RWPE1 (cell line): ENCODE measurements around the gene SYNDIG1.

Source experiments
- CTCF ChIA-PET: fragments of 350-600 bp; sonication (Branson Sonifier 250); formaldehyde crosslinking; extraction: SDS; loops from one replicate; lab custom pipeline; 2021; lab: Yijun Ruan, JAX
- POLR2A ChIA-PET: fragments of 400-600 bp; formaldehyde crosslinking; extraction: SDS; loops from one replicate; lab custom pipeline; 2020; ENCODE audit warnings: antibody characterized with exemption; ENCODE audit not compliant: low non-redundant PET; lab: Yijun Ruan, JAX
- DNase-seq: peaks from one replicate; pipeline ENCODE4 v3.0.0; 2012; ENCODE audit warnings: low spot score
- H3K27ac ChIP-seq: fragments of 450-650 bp; 2 replicates; pipeline ENCODE4 v1.5.1; 2017
- TF ChIP-seq, protein P1 (sequence below): fragments of 450-650 bp; conservative IDR thresholded peaks from 2 replicates; pipeline ENCODE4 v1.5.1; 2017; ENCODE audit warnings: low read depth, mild to moderate bottlenecking

The SYNDIG1 gene

DNA sequence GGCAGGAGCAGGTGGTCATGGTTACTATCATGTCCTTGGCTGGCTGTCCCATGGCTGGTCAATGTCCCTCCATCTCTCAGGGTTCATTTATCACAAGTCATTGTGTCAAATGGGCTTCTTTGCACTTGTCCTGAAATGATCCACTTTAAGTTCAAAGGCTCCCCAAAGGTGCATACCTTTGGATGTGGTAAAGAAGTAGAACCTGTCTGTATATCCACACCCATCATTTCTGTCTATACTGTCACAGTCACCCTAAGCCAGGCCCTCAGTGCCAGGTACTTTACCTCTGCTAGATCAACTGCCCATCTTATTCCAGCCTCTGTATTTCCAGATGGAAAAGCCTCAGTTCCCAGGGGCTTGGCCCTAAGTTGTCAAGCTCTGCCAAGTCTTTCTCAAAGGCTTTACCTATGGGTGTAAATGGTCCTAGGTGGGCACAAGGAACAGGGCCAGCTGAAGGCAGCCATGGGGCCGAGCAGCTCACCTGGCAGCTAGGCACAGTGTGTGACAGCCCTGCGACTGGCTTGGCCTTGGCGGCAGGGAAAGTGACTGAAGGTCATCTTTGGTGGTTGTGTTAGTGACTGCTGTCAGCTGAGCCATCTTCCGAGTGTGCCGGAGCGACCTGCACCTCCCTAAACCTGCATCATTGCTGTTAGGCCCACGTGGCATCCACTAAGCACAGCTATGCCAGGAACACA, 198.4 kb downstream of the SYNDIG1 start:
- ChIA-PET CTCF (interaction anchor here (0.5 kb wide), 1 partner anchor 526 kb away, joined by 3 read pairs; no protein-coding TSS in a partner anchor), POLR2A (no interaction called here)
- no peak for DNase-seq
- no peak overlapping the region for H3K27ac ChIP-seq
- TF ChIP-seq, protein P1, sequence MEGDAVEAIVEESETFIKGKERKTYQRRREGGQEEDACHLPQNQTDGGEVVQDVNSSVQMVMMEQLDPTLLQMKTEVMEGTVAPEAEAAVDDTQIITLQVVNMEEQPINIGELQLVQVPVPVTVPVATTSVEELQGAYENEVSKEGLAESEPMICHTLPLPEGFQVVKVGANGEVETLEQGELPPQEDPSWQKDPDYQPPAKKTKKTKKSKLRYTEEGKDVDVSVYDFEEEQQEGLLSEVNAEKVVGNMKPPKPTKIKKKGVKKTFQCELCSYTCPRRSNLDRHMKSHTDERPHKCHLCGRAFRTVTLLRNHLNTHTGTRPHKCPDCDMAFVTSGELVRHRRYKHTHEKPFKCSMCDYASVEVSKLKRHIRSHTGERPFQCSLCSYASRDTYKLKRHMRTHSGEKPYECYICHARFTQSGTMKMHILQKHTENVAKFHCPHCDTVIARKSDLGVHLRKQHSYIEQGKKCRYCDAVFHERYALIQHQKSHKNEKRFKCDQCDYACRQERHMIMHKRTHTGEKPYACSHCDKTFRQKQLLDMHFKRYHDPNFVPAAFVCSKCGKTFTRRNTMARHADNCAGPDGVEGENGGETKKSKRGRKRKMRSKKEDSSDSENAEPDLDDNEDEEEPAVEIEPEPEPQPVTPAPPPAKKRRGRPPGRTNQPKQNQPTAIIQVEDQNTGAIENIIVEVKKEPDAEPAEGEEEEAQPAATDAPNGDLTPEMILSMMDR: no peak

GRCh38 chr20:24668384-24668702, 198.9 kb downstream of the SYNDIG1 start:
- DNase-seq: no peak
- no peak overlapping the region for H3K27ac ChIP-seq
- ChIA-PET POLR2A (no interaction called here), CTCF (interaction anchor here (0.5 kb wide), 1 partner anchor 525 kb away, joined by 3 read pairs; no protein-coding TSS in a partner anchor)
- TF ChIP-seq, protein P1: no peak

DNA sequence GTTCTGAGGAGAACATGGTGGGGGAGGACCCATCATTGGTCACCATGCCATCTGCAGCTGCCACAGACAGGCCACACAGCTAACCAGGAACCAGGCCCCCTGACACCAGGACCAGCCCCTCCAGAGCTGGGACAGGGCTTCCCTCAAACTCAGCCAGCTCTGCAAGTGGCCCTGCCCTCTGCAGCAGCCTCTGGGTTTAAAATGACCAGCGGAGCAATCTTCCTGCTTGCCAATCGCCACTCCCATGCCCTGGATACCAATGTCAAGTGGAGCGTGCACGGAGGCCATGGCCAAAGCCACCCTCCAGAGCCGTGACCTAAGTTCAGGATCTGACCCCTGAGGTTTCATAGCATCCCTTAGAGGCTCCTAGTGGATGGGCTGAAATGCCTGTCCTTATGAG, 199.4 kb downstream of the SYNDIG1 start:
- DNase-seq: no peak
- TF ChIP-seq, protein P1: no peak
- ChIA-PET CTCF (no interaction called here), POLR2A (no interaction called here)
- H3K27ac ChIP-seq: no peak overlapping the region

DNA sequence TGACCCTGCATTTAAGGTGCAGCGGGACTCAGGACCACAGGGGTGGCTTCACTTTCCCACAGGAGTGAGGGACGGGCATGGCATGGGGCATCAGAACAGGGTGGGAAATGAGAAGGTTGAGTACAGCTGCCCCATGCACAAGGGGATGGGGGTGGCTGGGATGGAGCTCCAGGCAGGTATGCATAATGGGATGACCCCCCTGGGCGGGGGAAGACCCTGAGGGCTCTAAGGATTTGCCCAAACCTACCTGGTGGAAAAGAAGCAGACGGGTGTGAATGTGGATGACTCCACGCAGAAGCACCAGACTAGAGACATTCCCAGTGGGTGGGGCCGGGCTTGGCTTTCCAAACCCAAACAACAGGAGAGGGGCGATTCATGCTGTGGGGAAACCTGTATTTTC, 200.3 kb downstream of the SYNDIG1 start:
- POLR2A ChIA-PET: no interaction called here
- no peak for DNase-seq
- H3K27ac ChIP-seq: no peak overlapping the region
- CTCF ChIA-PET: no interaction called here
- TF ChIP-seq, protein P1: no peak

DNA sequence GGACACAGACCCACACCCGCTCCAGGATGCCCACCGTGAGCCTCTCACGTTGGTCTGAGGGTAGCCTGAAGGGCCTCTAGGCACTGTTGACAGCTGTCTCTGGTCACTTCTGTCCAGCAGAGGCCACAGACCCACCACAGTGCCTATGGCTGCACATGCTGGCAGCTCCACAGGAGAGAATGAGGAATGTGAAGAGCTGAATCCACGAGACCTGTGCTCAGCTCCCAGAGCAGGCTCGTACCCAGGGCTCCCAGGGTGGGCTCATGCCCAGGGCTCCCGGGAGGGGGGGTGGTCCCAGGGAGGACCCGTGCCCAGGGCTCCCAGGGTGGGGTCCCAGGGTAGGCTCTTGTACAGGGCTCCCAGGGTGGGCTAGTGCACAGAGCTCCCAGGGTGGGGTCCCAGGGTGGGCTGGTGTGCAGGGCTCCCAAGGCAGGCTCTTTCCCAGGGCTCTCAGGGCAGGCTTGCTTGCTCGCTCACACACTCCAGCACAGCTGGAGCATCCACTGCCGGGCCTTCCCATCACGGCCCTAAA, 201.0 kb downstream of the SYNDIG1 start:
- ChIA-PET POLR2A (no interaction called here), CTCF (no interaction called here)
- no peak overlapping the region for H3K27ac ChIP-seq
- TF ChIP-seq, protein P1: no peak
- no peak for DNase-seq

- TF ChIP-seq, protein P1: no peak
- DNase-seq: no peak
- CTCF ChIA-PET: no interaction called here
- POLR2A ChIA-PET: no interaction called here
- H3K27ac ChIP-seq: no peak overlapping the region
Observed at GRCh38 chr20:24670981-24671380, 201.6 kb downstream of the SYNDIG1 start.
